ENCODE results near the gene MUC22.

GRCh38 chr6:31004794-31005193 is 5.5 kb upstream of the MUC22 start:
- TF ChIP-seq CTCF (IDR thresholded peaks at IDR 0.05; ENCODE audit: low read depth, low read length, missing input control) = no peak
- TF ChIP-seq REST (IDR thresholded peaks at IDR 0.05) = no peak
- TF ChIP-seq JUND (IDR thresholded peaks at IDR 0.05) = no peak
- TF ChIP-seq RAD21 (IDR thresholded peaks at IDR 0.05) = no peak
- no peak for TF ChIP-seq YY1 (IDR thresholded peaks at IDR 0.05)
- TF ChIP-seq HNF4G (IDR thresholded peaks at IDR 0.05) = no peak
- TF ChIP-seq NR2F2 (IDR thresholded peaks at IDR 0.05) = no peak
- TF ChIP-seq FOXA1 (IDR thresholded peaks at IDR 0.05) = no peak
- TF ChIP-seq SP1 (IDR thresholded peaks at IDR 0.05) = no peak
- no peak for TF ChIP-seq MAX (IDR thresholded peaks at IDR 0.05)
- no peak for TF ChIP-seq FOXA2 (IDR thresholded peaks at IDR 0.05)

Data from liver (tissue), 3 donors.